HG03439 (cell line): ENCODE measurements around the gene RABAC1.

ENCODE experiments used
- ATAC-seq: cut with Tn5 transposase; IDR thresholded peaks from one replicate; pipeline ENCODE4 v1.9.1; 2021; ENCODE audit warnings: mild to moderate bottlenecking, moderate library complexity; ENCODE audit not compliant: unreplicated experiment

RABAC1 gene

GRCh38 chr19:41929536-41930071 is 29.5 kb downstream of the RABAC1 start:
- ATAC-seq: no peak

GRCh38 chr19:41928754-41929535 is 30.2 kb downstream of the RABAC1 start:
- no peak for ATAC-seq

- no peak for ATAC-seq
Measured at GRCh38 chr19:41928221-41928683, 30.9 kb downstream of the RABAC1 start, which contains the start of gene ERFL. ERFL (minus strand) TSS chr19:41928449; CDS start chr19:41912919, 15,530 bp downstream.

- ATAC-seq: no peak
Measured at GRCh38 chr19:41927497-41928192, 31.5 kb downstream of the RABAC1 start.

GRCh38 chr19:41926763-41927496 is 32.2 kb downstream of the RABAC1 start:
- no peak for ATAC-seq

- no peak for ATAC-seq
Measured at GRCh38 chr19:41926028-41926762, 32.9 kb downstream of the RABAC1 start.

- ATAC-seq: no peak
Measured at GRCh38 chr19:41925208-41926003, 33.7 kb downstream of the RABAC1 start.

GRCh38 chr19:41924151-41925145 is 34.7 kb downstream of the RABAC1 start:
- no peak for ATAC-seq

GRCh38 chr19:41923045-41923788 is 35.9 kb downstream of the RABAC1 start:
- ATAC-seq: no peak

- no peak for ATAC-seq
Measured at GRCh38 chr19:41922585-41922984, 36.5 kb downstream of the RABAC1 start.

- no peak for ATAC-seq
Measured at GRCh38 chr19:41921577-41922576, 37.2 kb downstream of the RABAC1 start.

- ATAC-seq: no peak
Measured at GRCh38 chr19:41920882-41921576, 38.1 kb downstream of the RABAC1 start.

GRCh38 chr19:41919948-41920712 is 39.0 kb downstream of the RABAC1 start:
- ATAC-seq: no peak

GRCh38 chr19:41918653-41919244 is 40.4 kb downstream of the RABAC1 start:
- no peak for ATAC-seq

- ATAC-seq: no peak
Measured at GRCh38 chr19:41918095-41918494, 41.0 kb downstream of the RABAC1 start.
